GM04504 (cell line): ENCODE measurements around the gene ACD.
A peak's percentile ranks its signal among the peaks of the same experiment; 100 is the strongest.

Experiments
- DNase-seq: peaks from one replicate; pipeline ENCODE4 v3.0.0-alpha.2; 2012; ENCODE audit warnings: low read depth

ACD gene

GRCh38 chr16:67661886-67662652, 2.0 kb upstream of the ACD start:
- no peak for DNase-seq

DNA sequence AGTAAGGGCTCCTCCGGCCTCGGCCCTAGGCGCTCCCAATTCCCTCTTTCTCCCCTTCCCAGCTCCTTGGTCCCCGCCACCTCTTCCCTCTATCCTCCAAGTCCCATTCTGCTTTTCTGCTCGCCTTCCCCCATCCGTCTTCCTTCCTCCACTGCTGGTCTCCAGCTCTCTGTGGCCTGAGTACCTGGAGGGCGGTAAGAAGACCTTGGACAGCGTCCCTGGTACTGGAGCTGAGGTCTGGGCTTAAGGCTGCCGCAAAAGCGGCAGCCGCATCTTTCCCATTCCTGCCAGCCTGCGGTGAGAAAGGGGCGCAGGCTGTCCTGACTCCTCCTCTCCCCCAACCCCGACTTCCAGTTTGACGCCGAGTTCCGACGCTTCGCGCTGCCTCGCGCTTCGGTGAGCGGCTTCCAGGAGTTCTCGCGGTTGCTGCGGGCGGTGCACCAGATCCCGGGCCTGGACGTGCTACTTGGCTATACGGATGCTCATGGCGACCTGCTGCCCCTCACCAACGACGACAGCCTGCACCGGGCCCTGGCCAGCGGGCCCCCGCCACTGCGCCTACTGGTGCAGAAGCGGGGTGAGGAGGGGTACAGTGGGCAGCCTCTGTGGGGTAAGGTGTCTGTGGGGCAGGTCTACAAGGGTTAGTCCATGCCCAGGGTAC, 1.2 kb upstream of the ACD start:
- DNase-seq = no peak

DNA sequence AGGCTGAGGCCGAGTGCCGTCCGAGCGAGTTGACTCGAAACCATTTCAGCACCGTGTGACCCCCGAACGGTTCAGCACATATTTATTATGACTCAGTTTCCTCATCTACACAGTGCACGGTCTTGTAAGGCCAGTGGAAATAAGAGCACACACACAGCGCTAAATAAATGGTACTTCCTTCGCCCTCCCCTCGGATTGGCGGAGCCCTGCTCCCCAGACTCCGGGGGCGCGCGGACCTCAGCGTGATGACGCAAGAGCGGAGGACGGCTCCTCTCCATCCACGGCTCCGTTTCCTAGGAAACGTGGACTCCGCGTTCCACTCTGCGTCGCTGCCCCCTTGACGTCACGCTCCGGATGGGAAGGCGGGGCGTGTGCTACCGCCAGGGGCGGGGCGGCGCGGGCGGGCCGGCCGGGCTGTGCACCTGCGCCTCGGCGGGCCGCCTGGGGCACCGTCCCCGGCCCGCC, 536 bp upstream of the ACD start, which contains the start of gene PARD6A:
Gene PARD6A (plus strand): TSS at position 397 of the 465 bp plus-strand sequence. CDS start 79 bp downstream, outside the sequence.
- peak; percentile 87 for DNase-seq

DNA sequence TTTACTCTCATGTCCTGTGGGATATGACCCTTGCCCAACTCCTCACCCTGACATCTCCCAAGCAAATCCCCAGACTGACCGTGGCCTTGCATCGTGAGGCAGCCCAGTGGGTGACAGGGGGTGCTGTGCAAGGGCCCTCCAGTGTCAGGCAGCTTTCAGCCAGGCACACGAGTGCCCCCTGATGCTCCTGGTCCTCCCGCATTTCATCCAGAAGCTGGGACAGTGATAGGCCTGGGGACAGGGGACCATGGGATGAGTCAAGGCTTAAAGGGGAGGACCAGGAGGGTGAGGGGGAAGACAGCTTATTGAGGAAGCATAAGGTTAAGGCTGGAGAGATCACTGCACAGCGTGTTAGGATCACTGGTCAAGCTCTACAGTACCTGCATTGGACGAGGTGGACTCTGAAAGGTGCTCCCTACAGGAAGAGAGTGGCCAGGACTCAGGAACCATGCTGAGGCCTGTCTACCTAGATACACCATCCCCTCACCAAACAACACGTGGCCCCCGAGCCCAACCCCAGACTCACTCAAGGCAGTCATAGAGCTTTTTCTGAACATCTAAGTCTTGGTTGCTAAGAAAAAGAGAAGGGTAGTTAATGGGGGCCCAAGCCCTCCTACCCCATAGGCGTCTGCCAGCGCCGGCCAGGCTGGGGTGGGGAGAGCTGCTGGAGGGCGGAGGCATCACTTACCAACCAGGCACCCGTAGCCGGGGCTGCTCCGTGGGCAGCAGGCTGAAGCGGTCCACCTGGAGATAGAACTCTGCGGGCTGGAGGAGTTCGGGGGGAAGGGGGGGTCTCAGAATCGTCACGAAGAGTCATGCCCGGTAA, 998 bp downstream of the ACD start:
- DNase-seq = no peak

DNA sequence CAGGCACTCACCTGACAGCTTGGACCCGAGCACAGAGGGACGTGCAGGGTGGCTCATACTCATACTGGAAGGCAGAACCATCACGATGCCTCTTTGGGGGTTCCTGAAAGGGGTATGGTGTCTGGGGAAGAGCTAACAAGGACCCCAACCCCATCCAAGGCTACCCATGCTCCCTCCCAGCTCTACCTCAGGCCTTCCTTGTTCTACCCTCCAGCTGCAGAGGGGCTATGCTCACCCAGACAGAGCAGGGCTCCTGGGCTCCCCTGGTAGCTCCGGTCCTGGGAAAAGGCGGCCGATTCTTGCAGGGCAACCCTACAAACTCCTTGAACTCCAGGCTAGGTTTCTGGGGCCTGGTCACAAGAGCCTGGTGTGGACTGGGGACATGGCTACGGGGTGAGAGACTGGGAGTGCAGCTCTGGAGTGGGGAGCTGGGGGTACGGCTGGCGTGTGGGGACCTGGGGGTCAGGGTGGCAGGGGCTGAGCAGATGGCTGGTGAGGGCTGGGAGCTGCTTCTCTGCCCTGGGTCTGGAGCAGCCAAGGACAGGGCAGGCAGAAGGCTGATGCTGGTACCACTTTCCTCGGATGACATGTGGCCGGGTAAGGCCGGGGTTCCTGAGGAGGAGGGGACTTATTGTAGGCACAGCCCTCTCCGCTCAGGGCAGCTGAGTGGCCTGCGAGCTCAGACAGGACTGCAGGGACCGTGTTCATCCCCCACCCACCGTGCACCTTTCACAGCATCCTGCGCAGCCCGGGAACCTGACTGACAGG, 2.1 kb downstream of the ACD start:
- DNase-seq = no peak

DNA sequence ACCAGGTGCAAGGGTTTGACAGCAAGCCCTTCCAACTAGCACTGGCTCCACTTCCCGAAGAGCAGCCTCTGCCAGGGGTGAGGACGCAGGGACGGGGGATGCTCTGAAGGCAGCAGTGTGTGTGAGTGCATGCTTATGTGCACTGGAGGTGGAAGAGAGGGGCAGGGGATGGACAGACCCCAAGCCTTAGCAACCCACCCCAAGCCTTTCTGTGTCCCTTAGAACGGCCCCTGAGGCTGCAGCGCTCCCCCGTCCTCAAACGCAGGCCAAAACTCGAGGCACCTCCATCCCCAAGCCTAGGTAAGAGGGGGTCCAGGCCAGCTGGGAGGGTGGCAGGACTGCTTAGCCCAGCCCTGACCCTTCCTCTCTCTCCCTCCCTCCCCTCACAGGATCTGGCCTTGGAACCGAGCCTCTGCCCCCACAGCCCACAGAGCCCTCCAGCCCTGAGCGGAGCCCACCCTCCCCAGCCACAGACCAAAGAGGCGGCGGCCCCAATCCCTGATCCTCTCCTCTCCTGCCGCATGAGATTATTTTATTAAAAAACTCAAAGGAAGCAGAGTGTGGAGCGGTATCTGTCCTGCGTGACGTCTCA, 2.9 kb downstream of the ACD start:
- DNase-seq = no peak

DNA sequence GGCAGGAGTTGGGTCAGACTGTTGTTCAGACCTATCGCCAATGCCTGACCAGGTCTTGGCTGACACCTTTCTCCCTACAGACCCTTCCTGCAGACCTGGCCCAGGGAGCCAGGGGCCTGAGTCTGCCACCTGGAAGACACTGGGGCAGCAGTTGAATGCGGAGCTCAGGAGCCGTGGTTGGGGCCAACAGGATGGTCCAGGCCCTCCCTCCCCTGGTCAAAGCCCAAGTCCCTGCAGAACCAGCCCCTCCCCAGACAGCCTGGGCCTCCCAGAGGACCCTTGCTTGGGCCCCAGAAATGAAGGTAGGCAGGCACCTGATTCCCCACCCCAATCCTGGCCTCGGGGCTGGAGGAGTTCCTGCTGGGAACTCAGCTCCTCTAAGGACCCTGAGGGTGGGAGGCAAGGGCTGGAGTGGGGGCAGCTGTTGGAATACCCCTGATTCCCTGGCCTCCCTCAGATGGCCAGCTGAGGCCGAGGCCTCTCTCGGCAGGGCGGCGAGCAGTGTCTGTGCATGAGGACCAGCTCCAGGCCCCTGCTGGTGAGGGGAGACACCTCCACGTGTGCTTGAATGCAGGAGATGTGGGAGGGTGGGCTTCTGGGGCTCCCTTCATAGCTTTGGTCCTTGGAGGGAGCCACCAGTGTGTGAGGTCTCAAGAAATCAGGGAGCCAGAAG, 3.6 kb downstream of the ACD start:
- no peak for DNase-seq

DNA sequence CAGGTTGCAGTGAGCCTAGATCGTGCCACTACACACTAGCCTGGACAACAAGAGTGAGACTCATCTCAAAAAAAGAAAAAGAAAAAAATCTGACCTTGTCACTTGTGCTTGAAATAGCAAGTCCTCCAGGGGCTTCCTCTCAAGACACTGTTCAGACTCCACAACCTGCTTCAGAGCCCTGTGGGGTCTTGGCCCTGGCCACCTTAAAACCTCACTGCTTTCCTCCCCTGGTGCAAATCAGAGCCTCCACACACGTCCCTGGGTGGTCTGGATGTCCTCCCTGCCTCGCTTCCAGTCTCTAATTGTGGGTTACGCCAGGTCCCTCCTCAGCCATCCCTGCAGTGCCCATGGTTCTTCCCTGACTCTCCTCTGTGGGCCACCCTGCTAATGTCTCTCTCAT, 4.7 kb downstream of the ACD start:
- no peak for DNase-seq

DNA sequence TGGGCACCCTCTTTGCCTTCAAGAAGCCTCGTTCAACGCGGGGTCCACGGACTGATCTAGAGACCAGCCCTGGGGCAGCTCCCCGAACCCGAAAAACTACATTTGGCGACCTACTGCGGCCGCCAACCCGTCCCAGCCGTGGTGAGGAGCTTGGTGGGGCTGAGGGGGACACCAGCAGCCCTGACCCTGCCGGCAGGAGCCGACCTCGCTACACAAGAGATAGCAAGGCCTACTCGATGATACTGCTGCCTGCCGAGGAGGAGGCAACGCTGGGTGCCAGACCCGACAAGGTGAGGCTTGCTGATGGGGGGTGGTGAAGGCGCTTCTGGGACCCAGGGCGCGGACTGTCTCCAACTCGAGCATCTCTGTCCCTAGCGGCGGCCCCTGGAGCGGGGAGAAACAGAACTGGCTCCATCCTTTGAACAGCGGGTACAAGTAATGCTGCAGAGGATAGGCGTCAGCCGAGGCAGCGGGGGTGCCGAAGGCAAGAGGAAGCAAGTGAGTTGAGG, 5.6 kb downstream of the ACD start:
- no peak for DNase-seq

DNA sequence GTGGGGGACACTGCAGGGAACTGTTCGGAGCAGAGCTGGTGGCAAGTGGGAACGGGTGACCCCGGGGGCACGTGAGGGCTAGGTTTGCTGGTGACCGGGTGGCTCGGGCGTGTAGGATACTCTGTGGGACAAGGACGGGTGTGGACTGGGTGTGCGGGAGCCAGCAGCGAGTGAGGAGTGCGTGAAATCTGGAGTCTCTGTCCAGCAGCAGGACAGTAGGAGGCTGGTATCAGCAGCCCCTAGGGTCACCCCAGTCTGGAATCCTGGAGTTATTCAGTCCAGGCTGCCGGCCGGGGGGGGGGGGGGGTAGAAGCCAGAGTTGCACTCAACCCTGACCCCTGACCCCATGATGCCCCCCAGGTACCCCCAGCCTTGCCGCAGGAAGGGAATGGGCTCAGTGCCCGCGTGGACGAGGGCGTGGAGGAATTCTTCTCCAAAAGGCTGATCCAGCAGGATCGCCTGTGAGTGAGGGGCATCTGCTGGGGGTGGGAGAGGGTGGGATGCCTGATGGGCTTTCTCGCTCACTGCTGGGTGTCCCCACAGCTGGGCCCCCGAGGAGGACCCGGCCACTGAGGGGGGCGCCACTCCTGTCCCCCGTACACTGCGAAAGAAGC, 6.2 kb downstream of the ACD start:
- no peak for DNase-seq

DNA sequence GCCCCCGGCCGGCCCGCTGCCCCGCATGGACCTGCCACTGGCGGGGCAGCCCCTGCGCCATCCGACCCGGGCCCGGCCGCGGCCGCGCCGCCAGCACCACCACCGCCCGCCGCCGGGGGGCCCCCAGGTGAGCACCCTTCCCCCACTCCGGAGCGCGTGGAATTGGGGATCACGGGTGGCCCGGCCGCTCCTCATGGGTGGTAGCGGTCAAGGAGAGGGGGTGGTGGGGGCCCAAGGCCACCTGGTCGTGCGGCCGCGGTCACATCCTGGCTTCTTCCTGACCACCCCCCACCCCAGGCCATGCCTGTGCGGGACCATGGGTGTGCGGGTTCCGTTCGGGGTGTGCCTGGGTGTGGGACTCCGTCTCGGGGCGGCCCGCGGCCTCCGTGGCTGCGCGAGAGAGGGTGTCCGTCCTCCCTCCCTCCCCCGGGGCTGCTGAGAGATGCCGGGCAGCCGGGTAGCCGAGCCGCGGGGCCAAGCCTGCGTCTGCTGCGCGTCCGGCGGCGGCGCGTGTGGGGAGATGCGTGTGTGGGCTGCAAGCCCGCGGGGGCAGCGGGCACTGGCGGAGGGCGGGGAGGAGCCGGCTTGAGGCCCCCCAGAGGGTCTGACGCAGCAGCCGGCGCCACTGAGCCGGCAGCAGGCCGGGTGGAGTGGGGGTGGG, 6.8 kb downstream of the ACD start:
- no peak for DNase-seq

- no peak for DNase-seq
Observed at GRCh38 chr16:67652578-67653127, 7.4 kb downstream of the ACD start.

GRCh38 chr16:67651847-67652246, 8.2 kb downstream of the ACD start:
- no peak for DNase-seq

DNA sequence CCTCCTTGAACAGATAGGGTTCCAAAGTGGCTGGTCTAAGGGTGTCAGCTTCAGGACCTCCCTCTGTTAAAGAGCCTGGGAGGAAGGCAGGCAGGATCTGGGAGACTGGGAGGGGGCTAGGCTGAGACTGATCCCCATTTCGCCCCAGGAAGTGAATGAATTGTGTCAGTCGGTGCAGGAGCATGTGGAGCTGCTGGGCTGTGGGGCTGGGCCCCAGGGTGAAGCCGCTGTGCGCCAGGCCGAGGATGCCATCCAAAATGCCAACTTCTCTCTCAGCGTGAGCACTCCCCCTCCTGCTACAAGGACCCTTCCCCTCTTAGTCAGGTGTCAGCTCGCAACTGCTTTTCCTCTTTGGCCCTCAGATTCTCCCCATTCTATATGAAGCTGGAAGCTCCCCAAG, 9.0 kb downstream of the ACD start:
- no peak for DNase-seq

GRCh38 chr16:67650023-67650422, 10.0 kb downstream of the ACD start:
- no peak for DNase-seq

DNA sequence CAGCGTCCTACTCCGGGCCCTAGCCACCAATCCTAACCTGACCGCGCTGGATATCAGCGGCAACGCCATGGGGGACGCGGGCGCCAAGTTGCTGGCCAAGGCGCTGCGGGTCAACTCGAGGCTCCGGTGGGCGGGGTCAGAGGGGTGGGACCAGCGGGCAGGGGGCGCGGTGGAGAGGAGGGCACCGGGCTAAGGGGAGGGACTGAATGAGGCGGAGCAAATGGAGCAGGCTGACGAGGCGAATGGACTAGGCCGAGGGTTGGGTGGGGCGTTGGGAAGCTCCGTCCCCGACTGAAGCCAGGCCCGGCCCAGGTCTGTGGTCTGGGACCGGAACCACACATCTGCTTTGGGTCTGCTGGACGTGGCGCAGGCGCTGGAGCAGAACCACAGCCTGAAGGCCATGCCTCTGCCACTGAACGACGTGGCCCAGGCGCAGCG, 10.5 kb downstream of the ACD start:
- DNase-seq = no peak

DNA sequence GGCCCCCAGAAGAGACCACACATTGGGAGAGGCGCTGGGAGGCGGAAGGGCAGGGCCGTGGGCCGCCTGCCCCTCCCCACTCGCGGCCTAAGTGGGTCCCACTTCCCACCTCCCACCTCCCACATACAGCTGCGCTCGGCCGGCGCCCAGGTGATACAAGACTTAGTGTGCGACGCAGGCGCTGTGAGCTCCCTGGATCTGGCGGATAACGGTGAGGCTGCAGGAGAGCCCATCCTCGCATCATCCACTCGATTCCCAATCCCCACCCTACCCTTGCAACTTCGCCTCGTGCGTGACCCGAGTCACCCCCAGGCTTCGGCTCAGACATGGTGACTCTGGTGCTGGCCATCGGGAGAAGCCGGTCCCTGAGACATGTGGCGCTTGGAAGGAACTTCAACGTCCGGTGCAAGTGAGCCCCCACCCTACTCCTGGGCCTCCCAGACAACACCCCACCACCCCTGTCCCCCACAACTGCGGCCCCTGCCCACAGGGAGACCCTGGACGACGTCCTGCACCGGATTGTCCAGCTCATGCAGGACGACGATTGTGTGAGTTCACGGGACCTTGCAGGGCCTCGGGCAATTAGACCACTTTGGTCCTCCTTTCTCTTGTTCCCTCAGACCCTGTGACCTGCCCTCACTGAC, 11.2 kb downstream of the ACD start:
- no peak for DNase-seq

- no peak for DNase-seq
Observed at GRCh38 chr16:67648088-67648763, 11.8 kb downstream of the ACD start.
